NB4 (cell line): Measurements from ENCODE around the gene DSN1.

Experiments
- CTCF ChIP-seq: IDR thresholded peaks from one replicate; pipeline ENCODE4 v1.5.1; 2012; ENCODE audit warnings: low read depth, low read length
- POLR2A ChIP-seq: IDR thresholded peaks from 2 replicates; pipeline ENCODE4 v1.6.1; 2011; ENCODE audit warnings: mild to moderate bottlenecking; ENCODE audit not compliant: insufficient read length; ENCODE audit errors: extremely low read depth

GRCh38 chr20:36784116-36784515 lies 10.6 kb upstream of the DSN1 start:
- TF ChIP-seq CTCF (no peak), POLR2A (no peak)
